Endothelial cell of umbilical vein (primary cell): ENCODE data around the gene PLAAT2. TPM values are rescaled to one million over a fixed set of nuclear protein-coding genes. Genes with fewer than 3 reads are reported as not detected.

Experiments used
- BruUV-seq: library from RNA; stranded (reverse); fragments of 400-500 nt; replicated peaks from 2 replicates; lab custom pipeline; 2021; lab: Mats Ljungman, UMichigan
- CTCF ChIA-PET: fragments of 300-600, 350-600 bp; sonication (Branson Sonifier 250); formaldehyde crosslinking; loops from one replicate; lab custom pipeline; 2021; ENCODE audit warnings: antibody characterized with exemption, inconsistent platforms; lab: Charles Lee
- POLR2A ChIA-PET: fragments of 300-600, 350-600 bp; sonication (Branson Sonifier 250); formaldehyde crosslinking; loops from one replicate; lab custom pipeline; 2021; ENCODE audit warnings: antibody characterized with exemption, inconsistent platforms; lab: Charles Lee
- DNase-seq: peaks from one replicate; pipeline ENCODE4 v3.0.0-alpha.2; 2011; ENCODE audit warnings: low read depth, low spot score
- FAIRE-seq: peaks from 2 replicates; lab custom pipeline; 2011; peaks lifted over from hg19 to GRCh38; lab: Jason Lieb, UNC
- H2AFZ ChIP-seq: 2 replicates; pipeline ENCODE4 v1.6.0; 2012; ENCODE audit warnings: low read depth, low read length, control low read depth, inconsistent platforms
- H3K27ac ChIP-seq: 2 replicates; pipeline ENCODE4 v1.5.1; 2011; ENCODE audit warnings: low read depth, mild to moderate bottlenecking, control low read depth, low read length, moderate library complexity; ENCODE audit not compliant: insufficient read depth
- H3K27me3 ChIP-seq, 2 experiments: 2 replicates each; pipeline versions ENCODE4 v1.6.0 to v1.6.1; 2011; ENCODE audit warnings: low read length in 2 of 2, mixed read lengths in 1 of 2; ENCODE audit not compliant: control insufficient read depth in 2 of 2, insufficient read depth in 2 of 2
- H3K36me3 ChIP-seq, 2 experiments: 2 replicates in 1 of 2; 3 replicates in 1 of 2; pipeline ENCODE4 v1.5.1; 2011; ENCODE audit warnings: low read length in 2 of 2, mild to moderate bottlenecking in 1 of 2, moderate library complexity in 1 of 2; ENCODE audit not compliant: control insufficient read depth in 2 of 2, insufficient read depth in 2 of 2; ENCODE audit errors: extremely low read depth in 1 of 2
- H3K4me1 ChIP-seq: 3 replicates; pipeline ENCODE4 v1.5.1; 2011; ENCODE audit warnings: mild to moderate bottlenecking, low read length; ENCODE audit not compliant: control insufficient read depth, insufficient read depth; ENCODE audit errors: extremely low read depth
- H3K4me2 ChIP-seq: 2 replicates; pipeline ENCODE4 v1.6.1; 2011; ENCODE audit warnings: low read length, control low read depth, mixed read lengths; ENCODE audit not compliant: insufficient read depth
- H3K4me3 ChIP-seq, 3 experiments: fragments of 200-600 bp in 1 of 3; sonication (generic), shearing (Covaris generic) in 1 of 3; replicated peaks in 1 of 3; 2 replicates each; pipeline ENCODE4 v1.5.1; 2011 to 2016; ENCODE audit warnings: control low read depth in 3 of 3, low read length in 3 of 3, mild to moderate bottlenecking in 2 of 3, inconsistent platforms in 1 of 3, low read depth in 1 of 3, moderate library complexity in 1 of 3; ENCODE audit not compliant: insufficient read depth in 1 of 3
- H3K79me2 ChIP-seq: 2 replicates; pipeline ENCODE4 v1.6.0; 2012; ENCODE audit warnings: low read length, inconsistent platforms; ENCODE audit not compliant: control insufficient read depth, insufficient read depth
- H3K9ac ChIP-seq: replicated peaks from 2 replicates; pipeline ENCODE3; 2011; ENCODE audit warnings: low read length, control low read depth; ENCODE audit not compliant: insufficient read depth; ENCODE audit errors: extremely low read depth
- H3K9me1 ChIP-seq: replicated peaks from 3 replicates; pipeline ENCODE4 v1.6.0; 2011; ENCODE audit warnings: mild to moderate bottlenecking, low read length; ENCODE audit not compliant: control insufficient read depth, insufficient read depth; ENCODE audit errors: extremely low read depth
- H3K9me3 ChIP-seq: replicated peaks from 2 replicates; pipeline ENCODE4 v1.5.1; 2012; ENCODE audit warnings: low read length, inconsistent platforms; ENCODE audit not compliant: control insufficient read depth, insufficient read depth
- H4K20me1 ChIP-seq: replicated peaks from 2 replicates; pipeline ENCODE3; 2011; ENCODE audit warnings: mild to moderate bottlenecking, low read length; ENCODE audit not compliant: control insufficient read depth, insufficient read depth; ENCODE audit errors: extremely low read depth
- CTCF ChIP-seq, 2 donors: IDR thresholded peaks; 1 replicate in 1 of 2; 2 replicates in 1 of 2; pipeline ENCODE4 v1.5.1; 2011; ENCODE audit warnings: low read length in 2 of 2, mild to moderate bottlenecking in 2 of 2, moderate library complexity in 2 of 2, control low read depth in 1 of 2, inconsistent platforms in 1 of 2, low read depth in 1 of 2; ENCODE audit not compliant: insufficient read depth in 1 of 2; ENCODE audit errors: extremely low read depth in 1 of 2
- EZH2 ChIP-seq: IDR thresholded peaks from 2 replicates; pipeline ENCODE4 v1.6.1; 2012; ENCODE audit warnings: borderline replicate concordance, low read depth, mild to moderate bottlenecking, moderate library complexity, low read length, inconsistent platforms; ENCODE audit not compliant: severe bottlenecking
- FOS ChIP-seq: IDR thresholded peaks from 2 replicates; pipeline ENCODE4 v1.6.1; 2011; ENCODE audit warnings: mild to moderate bottlenecking, low read length, moderate library complexity, borderline replicate concordance; ENCODE audit not compliant: insufficient read depth
- GATA2 ChIP-seq: IDR thresholded peaks from 2 replicates; pipeline ENCODE4 v1.7.0; 2011; ENCODE audit warnings: low read depth, mild to moderate bottlenecking, moderate library complexity, mixed read lengths, low read length; ENCODE audit not compliant: insufficient read length, insufficient read depth
- JUN ChIP-seq: IDR thresholded peaks from 2 replicates; pipeline ENCODE4 v1.6.1; 2011; ENCODE audit warnings: borderline replicate concordance, low read depth; ENCODE audit not compliant: insufficient read length, insufficient read depth
- MYC ChIP-seq: IDR thresholded peaks from one replicate; pipeline ENCODE4 v1.6.1; 2011; ENCODE audit warnings: mild to moderate bottlenecking, low read depth, low read length
- POLR2AphosphoS5 ChIP-seq: IDR thresholded peaks from 2 replicates; pipeline ENCODE4 v1.6.1; 2012; ENCODE audit warnings: low read depth, mild to moderate bottlenecking, control low read depth, low read length, moderate library complexity; ENCODE audit not compliant: insufficient read depth
- dilution Hi-C: fragments of 300-500 bp; cut with MboI; formaldehyde crosslinking; loops from one replicate; pipeline ENCODE4 v1.15.0; 2019; ENCODE audit warnings: low sequenced_read_pairs; ENCODE audit not compliant: extremely low pct_ligation_motif_present
- intact Hi-C: fragments of 100-400 bp; cut with micrococcal nuclease; formaldehyde crosslinking; loops from one replicate; pipeline ENCODE4 v1.10.0; 2022
- polyA plus RNA-seq, 4 experiments: library from polyadenylated mRNA; depleted of rRNA in 3 of 4; stranded (reverse) in 3 of 4; unstranded in 1 of 4; fragments of >200 nt; gene quantifications; 2 replicates each; pipeline versions ENCODE4 v1.2.1 to v1.2.3, GENCODE V29; 2011 to 2012; ENCODE audit warnings: missing spikeins in 1 of 4
- total RNA-seq: library from RNA; stranded (reverse); gene quantifications from 2 replicates; pipeline ENCODE4 v1.2.3, GENCODE V29; 2021
- TF ChIP-seq, protein P1 (sequence below): IDR thresholded peaks from 2 replicates; pipeline ENCODE4 v1.6.1; 2011; ENCODE audit not compliant: insufficient read depth, insufficient read length

Gene PLAAT2
- total and polyA plus RNA-seq, 2 donors (not counting 3 experiments of a cell fraction or from before 2014, with no cell fraction given): 0.40 TPM; not detected in 1

DNA sequence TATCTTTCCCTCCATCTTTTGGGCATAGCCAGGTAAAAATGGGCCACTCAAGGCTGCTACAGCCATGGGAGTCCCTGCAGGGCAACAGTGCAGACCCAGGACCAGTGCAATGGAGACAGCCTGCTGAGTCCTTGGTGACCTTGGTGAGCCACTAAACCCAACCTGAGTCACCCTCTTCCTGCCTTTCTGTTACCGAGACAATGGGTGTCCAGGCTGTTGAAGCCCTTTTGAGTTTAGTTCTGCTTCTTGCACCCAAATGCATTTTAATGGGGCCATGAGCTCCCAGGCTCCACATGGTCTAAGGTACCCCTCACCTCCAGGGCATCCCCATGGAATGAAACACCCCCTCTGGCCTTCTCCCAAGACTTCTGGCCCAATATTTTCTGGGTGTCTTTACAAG lies 27.4 kb downstream of the PLAAT2 start:
- no peaks in the 10 kb centered on the region for H3K36me3 ChIP-seq
- ChIA-PET CTCF (interaction anchor here (1.5 kb wide), 1 partner anchor 11 kb away, joined by 4 read pairs; no protein-coding TSS in a partner anchor), POLR2A (no interaction called here)
- intact Hi-C loops: no loop called here
- H3K9me3 ChIP-seq: no peaks in the 10 kb centered on the region
- H3K4me3 ChIP-seq: no peak overlapping the region
- DNase-seq (no peak), FAIRE-seq (peak; percentile 72)
- H3K79me2 ChIP-seq: no peaks in the 10 kb centered on the region
- H3K9me1 ChIP-seq: no peaks in the 10 kb centered on the region
- H3K4me2 ChIP-seq: no peak overlapping the region
- dilution Hi-C loops: no loop called here
- TF ChIP-seq GATA2 (peak; percentile 20), MYC (no peak), FOS (peak; percentile 39)
- H4K20me1 ChIP-seq: no peaks in the 10 kb centered on the region
- no peak overlapping the region for H3K27ac ChIP-seq
- no peak overlapping the region for H3K9ac ChIP-seq
- H3K27me3 ChIP-seq: peaks cover 0 to 2% of the 10 kb centered on the region in 2 experiments
- H3K4me1 ChIP-seq: peaks cover 8% of the 10 kb centered on the region
- no TSS peak for BruUV-seq
- no peak overlapping the region for H2AFZ ChIP-seq

- TF ChIP-seq, protein P1, sequence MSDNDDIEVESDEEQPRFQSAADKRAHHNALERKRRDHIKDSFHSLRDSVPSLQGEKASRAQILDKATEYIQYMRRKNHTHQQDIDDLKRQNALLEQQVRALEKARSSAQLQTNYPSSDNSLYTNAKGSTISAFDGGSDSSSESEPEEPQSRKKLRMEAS: no peak
- TF ChIP-seq FOS: no peak
- no peak for TF ChIP-seq MYC
- no peak for TF ChIP-seq GATA2
- no peak for TF ChIP-seq POLR2AphosphoS5
- no peak for TF ChIP-seq EZH2
- TF ChIP-seq JUN: no peak
- TF ChIP-seq CTCF (IDR thresholded peaks at IDR 0.05; ENCODE audit: extremely low read depth in 1 of 2, insufficient read depth in 1 of 2, low read depth in 1 of 2, low read length in 2 of 2): no peak
- Histone ChIP-seq H3K9ac (no peak overlapping the region), H3K9me1 (no peaks in the 10 kb centered on the region), H3K27me3 (peaks cover 0 to 2% of the 10 kb centered on the region in 2 experiments), H3K4me2 (no peak overlapping the region), H3K4me1 (peaks cover 8% of the 10 kb centered on the region), H3K27ac (no peak overlapping the region), H3K9me3 (no peaks in the 10 kb centered on the region), H4K20me1 (no peaks in the 10 kb centered on the region), H3K4me3 (no peak overlapping the region), H2AFZ (no peak overlapping the region), H3K79me2 (no peaks in the 10 kb centered on the region), H3K36me3 (no peaks in the 10 kb centered on the region)
- FAIRE-seq (no peak), DNase-seq (no peak)
- CTCF ChIA-PET: no interaction called here
- no TSS peak for BruUV-seq
- POLR2A ChIA-PET: no interaction called here
- dilution Hi-C loops: no loop called here
- intact Hi-C loops: no loop called here
Observed at GRCh38 chr11:63534895-63535461, 28.2 kb downstream of the PLAAT2 start.
